ENCODE results near the gene EVPLL. TPM values are rescaled to one million over a fixed set of nuclear protein-coding genes. Genes with fewer than 3 reads are reported as not detected.

Gene EVPLL
- not detected in 2 replicates for total RNA-seq

DNA sequence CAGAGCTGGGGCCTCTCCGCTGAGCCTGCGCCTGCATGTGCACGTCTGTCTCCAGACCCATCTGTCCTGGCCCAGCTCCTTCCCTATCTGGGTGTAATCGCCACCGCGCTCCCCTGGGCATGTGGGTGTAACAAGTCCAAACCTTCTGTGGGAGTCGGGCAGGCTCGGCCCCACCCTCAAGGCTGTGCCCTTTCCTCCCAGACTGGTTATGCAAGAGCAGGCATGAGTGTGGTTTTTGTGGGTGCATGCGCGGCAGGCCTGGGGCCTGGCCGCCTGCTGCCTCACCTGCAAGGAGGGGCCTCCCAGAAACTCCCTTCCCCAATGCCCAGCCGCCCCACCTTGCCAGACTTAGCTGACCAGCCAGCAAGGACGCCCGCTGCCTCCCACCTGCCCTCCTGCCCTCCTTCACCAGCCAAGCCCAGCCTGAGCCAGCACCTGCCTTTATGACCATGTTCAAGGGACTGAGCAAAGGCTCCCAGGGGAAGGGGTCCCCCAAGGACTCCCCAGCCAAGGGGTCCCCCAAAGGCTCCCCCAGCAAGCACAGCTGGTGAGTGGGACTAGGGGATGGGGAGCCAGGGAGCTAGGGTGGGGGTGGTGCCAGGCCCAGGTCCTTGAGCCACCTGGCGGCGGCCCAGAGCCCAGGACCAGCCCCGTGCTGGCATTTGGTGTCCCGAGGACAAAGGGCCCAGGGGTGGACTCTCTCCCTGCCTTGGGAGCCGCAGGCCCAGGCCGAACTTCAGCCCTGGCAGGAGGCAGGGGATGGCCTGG lies at the start of gene EVPLL:
TSS of gene EVPLL (plus strand) at position 342 of the 768 bp plus-strand sequence. CDS start 3,160 bp downstream, outside the sequence.

DNA sequence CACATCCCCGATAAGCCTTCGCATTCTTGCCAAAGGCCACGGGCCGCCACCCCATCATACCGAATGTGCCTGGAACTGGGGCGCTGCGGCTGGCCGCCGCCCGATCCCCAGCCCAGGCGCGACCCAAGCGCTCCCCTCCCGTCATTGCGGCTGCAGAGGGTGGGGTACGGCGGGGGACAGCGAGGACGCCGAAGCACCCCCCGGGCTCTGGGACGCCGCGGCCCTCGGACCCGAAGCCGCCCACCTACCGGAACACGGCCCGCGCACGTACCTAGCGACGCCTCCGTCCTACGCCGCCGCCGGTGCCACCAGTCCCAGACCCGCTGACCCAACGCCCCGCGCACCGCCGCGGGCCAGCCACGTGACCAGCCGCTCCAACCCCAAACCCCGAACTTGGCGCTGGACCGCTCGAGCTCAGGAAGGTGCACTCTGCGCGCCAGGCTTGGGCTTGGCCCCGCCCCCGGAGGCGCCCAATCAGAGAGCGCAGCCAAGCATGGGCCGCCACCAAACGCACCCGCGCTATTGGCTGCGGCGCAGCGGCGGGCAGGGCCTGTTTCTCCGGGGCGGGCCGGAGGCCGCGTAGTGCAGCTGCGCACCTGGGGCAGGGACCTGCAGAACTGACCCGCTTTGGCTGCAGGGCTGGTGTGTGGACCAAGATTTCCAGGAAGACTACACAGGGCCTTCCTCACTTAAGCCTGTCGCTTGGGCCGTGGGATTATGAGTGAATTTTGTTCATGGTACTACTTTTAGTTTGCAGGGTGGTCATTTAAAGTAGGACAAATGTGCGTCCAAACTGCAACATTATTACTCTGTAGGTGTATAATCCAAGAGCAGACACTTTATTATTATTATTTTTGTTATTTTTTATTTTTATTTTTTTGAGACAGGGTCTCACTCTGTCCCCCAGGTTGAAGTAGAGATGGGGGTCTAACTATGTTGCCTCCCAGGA lies 14.2 kb upstream of the EVPLL start, which contains the start of gene SHMT1:
TSS of gene SHMT1 (minus strand) at position 450 of the 949 bp plus-strand sequence. CDS start 7,569 bp downstream, outside the sequence.

Other genes with a start within 250 kb of the EVPLL start
- gene ALKBH5, start 193.9 kb upstream of the EVPLL start, total RNA-seq, result 95.1 and 153 TPM in 2 replicates
- 27.4 and 33.5 TPM in 2 replicates for gene LLGL1, start 152.1 kb upstream of the EVPLL start, total RNA-seq
- 316 and 351 TPM in 2 replicates for gene FLII, start 119.0 kb upstream of the EVPLL start, total RNA-seq
- 9.1 and 10.6 TPM in 2 replicates for gene MIEF2, start 117.1 kb upstream of the EVPLL start, total RNA-seq
- 10.4 and 12.9 TPM in 2 replicates for gene TOP3A, start 62.8 kb upstream of the EVPLL start, total RNA-seq
- 11.0 and 18.2 TPM in 2 replicates for gene SMCR8, start 62.5 kb upstream of the EVPLL start, total RNA-seq
- gene SHMT1, start 14.2 kb upstream of the EVPLL start, total RNA-seq, result 4.0 and 6.6 TPM in 2 replicates
- not detected in 2 replicates for gene LGALS9C, start 99.0 kb downstream of the EVPLL start, total RNA-seq

Data from smooth muscle cell of bladder (primary cell).